ENCODE data around the gene EPB42.

DNA sequence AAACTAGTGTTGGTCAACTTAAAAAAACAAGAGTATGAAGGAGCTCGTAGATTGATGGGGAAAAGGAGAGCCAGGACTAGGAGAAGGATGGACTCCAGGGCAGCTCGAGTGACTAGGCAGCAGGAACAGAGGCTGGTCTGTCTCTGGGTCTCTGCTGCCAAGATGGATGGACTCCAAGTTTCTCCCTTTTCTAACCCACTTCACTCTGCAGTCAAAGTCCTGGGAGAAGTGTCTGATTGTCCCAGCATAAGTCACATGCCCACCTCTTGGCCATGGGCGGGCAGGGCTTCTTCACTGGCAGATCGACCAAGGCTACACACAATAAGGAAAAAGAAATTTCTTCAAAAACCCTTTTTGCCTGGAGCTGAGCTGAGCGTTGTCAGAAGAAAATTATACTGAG is 9.2 kb upstream of the EPB42 start:
- TF ChIP-seq EZH2 (IDR thresholded peaks at IDR 0.05; ENCODE audit: low read length): no peak
- TF ChIP-seq, protein P1, sequence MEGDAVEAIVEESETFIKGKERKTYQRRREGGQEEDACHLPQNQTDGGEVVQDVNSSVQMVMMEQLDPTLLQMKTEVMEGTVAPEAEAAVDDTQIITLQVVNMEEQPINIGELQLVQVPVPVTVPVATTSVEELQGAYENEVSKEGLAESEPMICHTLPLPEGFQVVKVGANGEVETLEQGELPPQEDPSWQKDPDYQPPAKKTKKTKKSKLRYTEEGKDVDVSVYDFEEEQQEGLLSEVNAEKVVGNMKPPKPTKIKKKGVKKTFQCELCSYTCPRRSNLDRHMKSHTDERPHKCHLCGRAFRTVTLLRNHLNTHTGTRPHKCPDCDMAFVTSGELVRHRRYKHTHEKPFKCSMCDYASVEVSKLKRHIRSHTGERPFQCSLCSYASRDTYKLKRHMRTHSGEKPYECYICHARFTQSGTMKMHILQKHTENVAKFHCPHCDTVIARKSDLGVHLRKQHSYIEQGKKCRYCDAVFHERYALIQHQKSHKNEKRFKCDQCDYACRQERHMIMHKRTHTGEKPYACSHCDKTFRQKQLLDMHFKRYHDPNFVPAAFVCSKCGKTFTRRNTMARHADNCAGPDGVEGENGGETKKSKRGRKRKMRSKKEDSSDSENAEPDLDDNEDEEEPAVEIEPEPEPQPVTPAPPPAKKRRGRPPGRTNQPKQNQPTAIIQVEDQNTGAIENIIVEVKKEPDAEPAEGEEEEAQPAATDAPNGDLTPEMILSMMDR (optimal IDR thresholded peaks at IDR 0.05 in 1 of 3, IDR thresholded peaks at IDR 0.05 in 1 of 3, conservative IDR thresholded peaks at IDR 0.05 in 1 of 3; ENCODE audit: extremely low read depth in 1 of 3, insufficient read depth in 2 of 3, low read length in 3 of 3): no peak
